Measurements from ENCODE around the gene KRT4.

DNA sequence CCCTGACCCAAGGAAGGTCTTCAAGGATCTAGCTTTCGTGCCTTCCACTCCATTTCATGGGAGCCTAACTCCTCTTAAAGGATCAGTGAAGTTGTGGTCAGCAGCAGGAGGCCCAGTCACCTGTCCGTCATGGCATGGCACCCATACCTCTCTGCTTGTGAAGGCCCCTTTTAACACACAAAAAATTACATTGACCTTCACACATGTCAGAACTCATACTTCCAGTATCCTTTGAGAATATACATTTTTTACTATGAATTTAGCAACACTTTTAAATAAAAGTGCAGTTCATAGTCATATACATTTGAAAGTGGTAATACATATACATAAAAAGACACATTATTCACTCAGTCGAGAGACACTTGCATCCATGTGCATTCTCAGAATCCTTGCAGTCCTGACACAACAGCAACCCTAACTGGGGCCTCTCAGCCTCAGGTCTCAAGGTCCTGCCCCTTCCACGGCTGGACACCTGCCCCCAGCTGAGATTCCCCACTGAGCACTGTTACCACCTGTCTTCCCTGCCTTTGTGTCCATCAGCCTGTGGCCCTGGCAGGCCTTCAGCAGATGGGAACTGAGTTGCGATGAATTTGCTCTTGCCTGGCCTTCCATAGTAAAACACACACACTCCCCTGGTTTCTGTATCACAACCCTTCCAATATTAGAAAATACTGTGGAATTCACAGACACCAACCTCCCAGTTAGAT lies 14.3 kb downstream of the KRT4 start:
- TF ChIP-seq POLR2A (IDR thresholded peaks at IDR 0.05; ENCODE audit: low read length) (no peak), GATA1 (IDR thresholded peaks at IDR 0.05; ENCODE audit: low read depth, low read length) (no peak)

Measured in erythroblast (primary cell).